ENCODE data around the gene CCDC50.

DNA sequence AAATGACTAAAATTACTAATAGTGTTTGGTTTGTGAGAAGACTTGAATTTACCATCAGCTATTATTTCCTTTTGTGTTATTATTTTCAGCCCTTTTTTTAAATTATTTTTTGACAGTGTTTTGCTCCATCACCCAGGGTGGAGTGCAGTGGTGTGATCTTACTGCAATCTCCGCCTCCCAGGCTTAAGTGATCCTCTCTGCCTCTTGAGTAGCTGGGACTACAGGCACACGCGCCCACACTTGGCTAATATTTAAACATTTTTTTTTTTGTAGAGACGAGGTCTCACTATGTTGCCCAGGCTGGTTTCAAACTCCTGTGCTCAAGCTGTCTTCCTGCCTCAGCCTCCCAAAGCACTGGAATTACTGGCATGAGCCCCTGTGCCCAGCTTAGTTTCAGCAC, 32.8 kb downstream of the CCDC50 start:
- TF ChIP-seq EZH2 (IDR thresholded peaks at IDR 0.05; ENCODE audit: borderline replicate concordance, low read depth, low read length, poor library complexity, severe bottlenecking), result no peak
- TF ChIP-seq, protein P1, sequence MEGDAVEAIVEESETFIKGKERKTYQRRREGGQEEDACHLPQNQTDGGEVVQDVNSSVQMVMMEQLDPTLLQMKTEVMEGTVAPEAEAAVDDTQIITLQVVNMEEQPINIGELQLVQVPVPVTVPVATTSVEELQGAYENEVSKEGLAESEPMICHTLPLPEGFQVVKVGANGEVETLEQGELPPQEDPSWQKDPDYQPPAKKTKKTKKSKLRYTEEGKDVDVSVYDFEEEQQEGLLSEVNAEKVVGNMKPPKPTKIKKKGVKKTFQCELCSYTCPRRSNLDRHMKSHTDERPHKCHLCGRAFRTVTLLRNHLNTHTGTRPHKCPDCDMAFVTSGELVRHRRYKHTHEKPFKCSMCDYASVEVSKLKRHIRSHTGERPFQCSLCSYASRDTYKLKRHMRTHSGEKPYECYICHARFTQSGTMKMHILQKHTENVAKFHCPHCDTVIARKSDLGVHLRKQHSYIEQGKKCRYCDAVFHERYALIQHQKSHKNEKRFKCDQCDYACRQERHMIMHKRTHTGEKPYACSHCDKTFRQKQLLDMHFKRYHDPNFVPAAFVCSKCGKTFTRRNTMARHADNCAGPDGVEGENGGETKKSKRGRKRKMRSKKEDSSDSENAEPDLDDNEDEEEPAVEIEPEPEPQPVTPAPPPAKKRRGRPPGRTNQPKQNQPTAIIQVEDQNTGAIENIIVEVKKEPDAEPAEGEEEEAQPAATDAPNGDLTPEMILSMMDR (conservative IDR thresholded peaks at IDR 0.05; ENCODE audit: low read depth, low read length), result no peak
